HEK293T (cell line): ENCODE results near the gene LRPAP1.

Experiments used
- BHLHE40 ChIP-seq: fragments of 450-650 bp; IDR thresholded peaks from 2 replicates; pipeline ENCODE4 v1.6.1; 2016; ENCODE audit warnings: mild to moderate bottlenecking, moderate library complexity, borderline replicate concordance
- CTBP1 ChIP-seq: fragments of 450-650 bp; IDR thresholded peaks from 2 replicates; pipeline ENCODE4 v1.6.1; 2016; ENCODE audit warnings: borderline replicate concordance
- ELF4 ChIP-seq: fragments of 450-650 bp; IDR thresholded peaks from 2 replicates; pipeline ENCODE4 v1.6.1; 2017; ENCODE audit warnings: antibody characterized with exemption
- FOXA1 ChIP-seq: fragments of 450-650 bp; IDR thresholded peaks from 2 replicates; pipeline ENCODE4 v1.6.1; 2016; ENCODE audit warnings: mild to moderate bottlenecking
- FOXK2 ChIP-seq: fragments of 450-650 bp; IDR thresholded peaks from 2 replicates; pipeline ENCODE4 v1.6.1; 2016; ENCODE audit warnings: mild to moderate bottlenecking
- FOXM1 ChIP-seq: fragments of 450-650 bp; IDR thresholded peaks from 2 replicates; pipeline ENCODE4 v1.6.1; 2017; ENCODE audit warnings: mild to moderate bottlenecking, borderline replicate concordance
- HDGF ChIP-seq: fragments of 450-650 bp; IDR thresholded peaks from 2 replicates; pipeline ENCODE4 v1.6.1; 2017; ENCODE audit warnings: antibody characterized with exemption, borderline replicate concordance
- SP1 ChIP-seq: fragments of 450-650 bp; IDR thresholded peaks from 2 replicates; pipeline ENCODE4 v1.6.1; 2017
- SUZ12 ChIP-seq: fragments of 450-650 bp; IDR thresholded peaks from 2 replicates; pipeline ENCODE4 v1.6.1; 2016; ENCODE audit warnings: mild to moderate bottlenecking
- ZNF384 ChIP-seq: fragments of 450-650 bp; IDR thresholded peaks from 2 replicates; pipeline ENCODE4 v1.6.1; 2016
- TF ChIP-seq, protein P1 (sequence below): fragments of 450-650 bp; IDR thresholded peaks from 2 replicates; pipeline ENCODE4 v1.6.1; 2016

DNA sequence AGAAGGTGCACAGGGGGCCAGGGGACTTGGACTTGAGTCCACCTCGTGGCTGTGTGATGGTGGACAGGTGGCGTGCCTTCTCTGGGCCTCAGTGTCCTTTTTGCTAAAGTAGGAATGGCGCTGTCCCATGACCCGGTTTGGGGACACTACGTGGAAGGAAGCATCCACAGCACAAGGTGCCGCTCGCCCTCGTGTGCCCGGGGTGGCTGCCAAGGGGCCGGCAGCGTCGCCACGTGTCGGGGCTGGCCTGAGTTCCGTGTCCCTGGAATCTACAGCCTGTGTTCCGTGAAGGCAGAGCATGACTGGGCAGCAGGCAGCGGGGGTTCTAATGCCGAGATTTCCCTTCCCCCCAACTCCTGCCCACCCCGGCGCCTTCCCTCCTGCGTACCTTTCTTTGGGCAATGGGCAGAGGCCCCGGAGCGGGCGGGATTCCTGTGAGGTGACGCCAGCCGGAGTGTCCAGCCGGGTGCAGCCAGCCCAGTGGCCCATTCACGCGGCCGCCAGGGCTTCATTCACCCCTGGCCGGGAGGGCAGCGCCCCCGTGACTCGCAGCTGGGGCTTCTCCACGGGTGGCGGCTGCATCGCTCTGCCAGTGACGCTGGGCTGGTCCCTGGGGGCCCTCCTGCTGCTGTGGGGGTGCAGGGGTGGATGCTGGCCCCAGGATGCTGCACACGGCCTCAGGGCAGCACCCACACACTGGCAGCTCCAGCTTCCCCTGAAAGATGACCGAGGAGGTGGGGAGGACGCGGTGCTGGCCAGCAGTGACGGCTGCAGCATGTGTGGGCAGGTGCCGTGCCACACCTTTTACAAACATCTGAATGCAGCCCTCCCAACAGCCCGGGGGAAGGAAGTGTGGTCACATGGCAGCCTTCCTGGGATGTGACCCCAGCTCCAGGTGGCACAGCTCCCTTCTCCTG is 47.9 kb downstream of the LRPAP1 start:
- TF ChIP-seq FOXK2 (no peak), FOXA1 (no peak), HDGF (no peak), ZNF384 (no peak), SUZ12 (no peak), FOXM1 (no peak), ELF4 (no peak), SP1 (no peak), BHLHE40 (no peak), CTBP1 (no peak)
- TF ChIP-seq, protein P1, sequence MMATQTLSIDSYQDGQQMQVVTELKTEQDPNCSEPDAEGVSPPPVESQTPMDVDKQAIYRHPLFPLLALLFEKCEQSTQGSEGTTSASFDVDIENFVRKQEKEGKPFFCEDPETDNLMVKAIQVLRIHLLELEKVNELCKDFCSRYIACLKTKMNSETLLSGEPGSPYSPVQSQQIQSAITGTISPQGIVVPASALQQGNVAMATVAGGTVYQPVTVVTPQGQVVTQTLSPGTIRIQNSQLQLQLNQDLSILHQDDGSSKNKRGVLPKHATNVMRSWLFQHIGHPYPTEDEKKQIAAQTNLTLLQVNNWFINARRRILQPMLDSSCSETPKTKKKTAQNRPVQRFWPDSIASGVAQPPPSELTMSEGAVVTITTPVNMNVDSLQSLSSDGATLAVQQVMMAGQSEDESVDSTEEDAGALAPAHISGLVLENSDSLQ, result no peak
